C4-2B (cell line): ENCODE data around the gene TMEM8B.
"Not testable (repeated sequence)": the region's sequence is repeated elsewhere in the genome, so short reads cannot be mapped to it uniquely, and the experiment has no call there.

Source experiments
- ZFX ChIP-seq: fragments of 450-650 bp; IDR thresholded peaks from 2 replicates; pipeline ENCODE4 v1.6.1; 2017
- TF ChIP-seq, protein P1 (sequence below): fragments of 450-650 bp; conservative IDR thresholded peaks from 2 replicates; pipeline ENCODE4 v1.5.1; 2017; ENCODE audit warnings: mild to moderate bottlenecking

DNA sequence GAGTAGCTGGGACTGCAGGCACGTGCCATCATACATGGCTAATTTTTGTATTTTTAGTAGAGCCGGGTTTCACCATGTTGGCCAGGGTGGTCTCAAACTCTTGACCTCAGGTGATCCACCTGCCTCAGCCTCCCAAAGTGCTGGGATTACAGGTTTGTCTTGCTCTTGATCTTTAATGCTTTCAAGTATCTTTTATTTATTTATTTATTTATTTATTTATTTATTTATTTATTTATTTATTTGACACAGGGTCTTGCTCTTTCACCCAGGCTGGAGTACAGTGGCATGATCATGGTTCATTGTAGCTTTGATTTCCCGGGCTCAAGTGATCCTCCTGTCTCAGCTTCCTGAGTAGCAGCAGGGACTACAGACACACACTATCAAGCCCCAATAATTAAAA lies 55.9 kb downstream of the TMEM8B start:
- TF ChIP-seq, protein P1, sequence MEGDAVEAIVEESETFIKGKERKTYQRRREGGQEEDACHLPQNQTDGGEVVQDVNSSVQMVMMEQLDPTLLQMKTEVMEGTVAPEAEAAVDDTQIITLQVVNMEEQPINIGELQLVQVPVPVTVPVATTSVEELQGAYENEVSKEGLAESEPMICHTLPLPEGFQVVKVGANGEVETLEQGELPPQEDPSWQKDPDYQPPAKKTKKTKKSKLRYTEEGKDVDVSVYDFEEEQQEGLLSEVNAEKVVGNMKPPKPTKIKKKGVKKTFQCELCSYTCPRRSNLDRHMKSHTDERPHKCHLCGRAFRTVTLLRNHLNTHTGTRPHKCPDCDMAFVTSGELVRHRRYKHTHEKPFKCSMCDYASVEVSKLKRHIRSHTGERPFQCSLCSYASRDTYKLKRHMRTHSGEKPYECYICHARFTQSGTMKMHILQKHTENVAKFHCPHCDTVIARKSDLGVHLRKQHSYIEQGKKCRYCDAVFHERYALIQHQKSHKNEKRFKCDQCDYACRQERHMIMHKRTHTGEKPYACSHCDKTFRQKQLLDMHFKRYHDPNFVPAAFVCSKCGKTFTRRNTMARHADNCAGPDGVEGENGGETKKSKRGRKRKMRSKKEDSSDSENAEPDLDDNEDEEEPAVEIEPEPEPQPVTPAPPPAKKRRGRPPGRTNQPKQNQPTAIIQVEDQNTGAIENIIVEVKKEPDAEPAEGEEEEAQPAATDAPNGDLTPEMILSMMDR, result not testable (repeated sequence)
- not testable (repeated sequence) for TF ChIP-seq ZFX
